GM12878 (cell line): Measurements from ENCODE around the gene ADAMTSL4. TPM values are rescaled to one million over a fixed set of nuclear protein-coding genes. Genes with fewer than 3 reads are reported as not detected.

Experiments
- ATAC-seq: fragments of 200-7000 bp; cut with Tn5 transposase; 3 replicates; pipeline ENCODE4 v1.9.1; 2020; ENCODE audit warnings: mild to moderate bottlenecking, moderate library complexity
- BruUV-seq: library from RNA; stranded (reverse); fragments of 400-500 nt; replicated peaks from 2 replicates; lab custom pipeline; 2021; lab: Mats Ljungman, UMichigan
- CTCF ChIA-PET: fragments of 300-600 bp; sonication (Branson Sonifier 250); formaldehyde crosslinking; extraction: SDS; loops from one replicate; lab custom pipeline; 2021; ENCODE audit warnings: inconsistent platforms; lab: Yijun Ruan, JAX
- POLR2A ChIA-PET: fragments of 350-600 bp; formaldehyde crosslinking; extraction: SDS; loops from one replicate; lab custom pipeline; 2021; ENCODE audit warnings: inconsistent platforms; lab: Charles Lee
- RAD21 ChIA-PET: fragments of 300-600 bp; sonication (Branson Sonifier 250); formaldehyde crosslinking; loops from one replicate; lab custom pipeline; 2023; ENCODE audit warnings: antibody characterized with exemption; ENCODE audit not compliant: unreplicated experiment; lab: Charles Lee
- SMC1A ChIA-PET: fragments of 300-600 bp; sonication (Branson Sonifier 250); formaldehyde crosslinking; loops from one replicate; lab custom pipeline; 2023; ENCODE audit not compliant: unreplicated experiment, uncharacterized antibody; lab: Charles Lee
- DNase-seq: peaks from one replicate; pipeline ENCODE4 v3.0.0-alpha.2; 2011; ENCODE audit warnings: low read depth, low spot score
- FAIRE-seq: peaks from 3 replicates; lab custom pipeline; 2011; peaks lifted over from hg19 to GRCh38; lab: Jason Lieb, UNC
- H2AFZ ChIP-seq: 2 replicates; pipeline ENCODE4 v1.6.0; 2011; ENCODE audit warnings: low read depth, low read length, control low read depth; ENCODE audit not compliant: control insufficient read depth
- H3K27ac ChIP-seq: 2 replicates; pipeline ENCODE4 v1.5.1; 2011; ENCODE audit warnings: control low read depth; ENCODE audit not compliant: control insufficient read depth, insufficient read depth
- H3K27me3 ChIP-seq, 2 experiments: replicated peaks in 1 of 2; 2 replicates each; pipeline versions ENCODE4 v1.6.0 to v1.6.1; 2011; ENCODE audit warnings: low read length in 1 of 2; ENCODE audit not compliant: control insufficient read depth in 2 of 2, insufficient read depth in 2 of 2
- H3K36me3 ChIP-seq, 2 experiments: 2 replicates each; pipeline ENCODE4 v1.5.1; 2011; ENCODE audit warnings: low read length in 1 of 2; ENCODE audit not compliant: control insufficient read depth in 2 of 2, insufficient read depth in 2 of 2
- H3K4me1 ChIP-seq: 2 replicates; pipeline ENCODE4 v1.6.1; 2011; ENCODE audit warnings: mild to moderate bottlenecking, low read length, moderate library complexity, mixed read lengths; ENCODE audit not compliant: control insufficient read depth, insufficient read depth
- H3K4me2 ChIP-seq: 2 replicates; pipeline ENCODE4 v1.6.0; 2011; ENCODE audit warnings: control low read depth; ENCODE audit not compliant: control insufficient read depth, insufficient read depth
- H3K4me3 ChIP-seq: fragments of 200-600 bp; sonication (generic); 2 replicates; pipeline ENCODE4 v1.5.1; 2016
- H3K79me2 ChIP-seq: 2 replicates; pipeline ENCODE4 v1.6.0; 2011; ENCODE audit warnings: low read length; ENCODE audit not compliant: control insufficient read depth, insufficient read depth
- H3K9ac ChIP-seq: 2 replicates; pipeline ENCODE4 v1.8.0; 2011; ENCODE audit warnings: low read length, control low read depth, mixed read lengths; ENCODE audit not compliant: control insufficient read depth, insufficient read depth
- H3K9me3 ChIP-seq: replicated peaks from 3 replicates; pipeline ENCODE4 v1.5.1; 2011; ENCODE audit warnings: mild to moderate bottlenecking, low read length; ENCODE audit not compliant: control insufficient read depth, insufficient read depth
- H4K20me1 ChIP-seq: 2 replicates; pipeline ENCODE4 v1.6.0; 2011; ENCODE audit not compliant: control insufficient read depth, insufficient read depth
- BCL11A ChIP-seq: IDR thresholded peaks from 2 replicates; pipeline ENCODE4 v1.6.1; 2011; ENCODE audit warnings: low read depth, low read length
- BMI1 ChIP-seq: fragments of 450-650 bp; IDR thresholded peaks from 2 replicates; pipeline ENCODE4 v1.6.1; 2016; ENCODE audit warnings: mild to moderate bottlenecking, moderate library complexity, borderline replicate concordance
- BRCA1 ChIP-seq: IDR thresholded peaks from 2 replicates; pipeline ENCODE4 v1.6.1; 2011; ENCODE audit warnings: low read depth, low read length, improper control_type of control experiment
- FOXK2 ChIP-seq: fragments of 450-650 bp; IDR thresholded peaks from 2 replicates; pipeline ENCODE4 v1.6.1; 2017; ENCODE audit warnings: mild to moderate bottlenecking, moderate library complexity
- MEF2B ChIP-seq: fragments of 450-650 bp; IDR thresholded peaks from 2 replicates; pipeline ENCODE4 v1.6.1; 2018; ENCODE audit warnings: mild to moderate bottlenecking, moderate library complexity; ENCODE audit not compliant: partially characterized antibody, poor library complexity, severe bottlenecking
- MTA2 ChIP-seq: fragments of 450-650 bp; IDR thresholded peaks from 2 replicates; pipeline ENCODE4 v1.6.1; 2016; ENCODE audit warnings: low read depth, mild to moderate bottlenecking, moderate library complexity
- NBN ChIP-seq: fragments of 450-650 bp; IDR thresholded peaks from 2 replicates; pipeline ENCODE4 v1.6.1; 2016
- NFYB ChIP-seq: IDR thresholded peaks from 2 replicates; pipeline ENCODE4 v1.6.1; 2011; ENCODE audit warnings: low read depth, mild to moderate bottlenecking, low read length, improper control_type of control experiment, moderate library complexity; ENCODE audit not compliant: insufficient read depth
- NRF1 ChIP-seq: conservative IDR thresholded peaks from 2 replicates; pipeline ENCODE4 v1.6.1; 2011; ENCODE audit warnings: mild to moderate bottlenecking, low read depth, low read length, improper control_type of control experiment
- PAX8 ChIP-seq: fragments of 450-650 bp; IDR thresholded peaks from 2 replicates; pipeline ENCODE4 v1.6.1; 2017; ENCODE audit warnings: mild to moderate bottlenecking, moderate library complexity
- RB1 ChIP-seq: fragments of 450-650 bp; formaldehyde crosslinking; IDR thresholded peaks from 2 replicates; pipeline ENCODE4 v1.6.1; 2017; ENCODE audit warnings: mild to moderate bottlenecking, borderline replicate concordance
- RELB ChIP-seq: fragments of 450-650 bp; IDR thresholded peaks from 2 replicates; pipeline ENCODE4 v1.6.1; 2017; ENCODE audit warnings: low read depth, mild to moderate bottlenecking, moderate library complexity
- SPI1 ChIP-seq: IDR thresholded peaks from 2 replicates; pipeline ENCODE4 v1.6.1; 2011; ENCODE audit warnings: low read depth, mild to moderate bottlenecking, low read length, moderate library complexity, borderline replicate concordance; ENCODE audit not compliant: insufficient read depth
- TAF1 ChIP-seq: IDR thresholded peaks from 2 replicates; pipeline ENCODE4 v1.6.1; 2011; ENCODE audit warnings: mild to moderate bottlenecking, low read depth, low read length, borderline replicate concordance
- USF2 ChIP-seq: IDR thresholded peaks from 2 replicates; pipeline ENCODE4 v1.6.1; 2011; ENCODE audit warnings: low read depth, low read length, improper control_type of control experiment, borderline replicate concordance
- WRNIP1 ChIP-seq: IDR thresholded peaks from 2 replicates; pipeline ENCODE4 v1.6.1; 2011; ENCODE audit warnings: low read depth, low read length, improper control_type of control experiment, borderline replicate concordance
- ZNF622 ChIP-seq: fragments of 450-650 bp; IDR thresholded peaks from 2 replicates; pipeline ENCODE4 v1.6.1; 2017; ENCODE audit warnings: mild to moderate bottlenecking, inconsistent platforms
- WGBS: methylation state at CpG from one replicate; pipeline ENCODE4 v1.1.6; 2016; ENCODE audit warnings: low lambda C conversion rate; ENCODE audit not compliant: insufficient replicate concordance, insufficient coverage; ENCODE audit errors: missing lambda C conversion rate; 5-methylcytosine and 5-hydroxymethylcytosine counted together
- in situ Hi-C: fragments of 300-500 bp; cut with MboI; formaldehyde crosslinking; loops from 9 replicates; pipeline ENCODE4 v1.14.3; 2018; ENCODE audit warnings: mixed read lengths
- intact Hi-C: fragments of 100-400 bp; cut with micrococcal nuclease; formaldehyde crosslinking; loops from one replicate; pipeline ENCODE4 v1.14.2; 2022; ENCODE audit not compliant: unreplicated experiment
- polyA plus RNA-seq, 11 experiments: library from polyadenylated mRNA; depleted of rRNA in 4 of 11; unstranded in 6 of 11; stranded (reverse) in 5 of 11; fragments of >200 nt; fragmentation: Nextera tagmentation in 4 of 11; fragmentation: Illumina TruSeq in 1 of 11; extraction: Ambion mirVana in 4 of 11; extraction: Trizol in 1 of 11; gene quantifications; 1 replicate in 1 of 11; 2 replicates in 10 of 11; pipeline versions ENCODE4 v1.2.1 to v1.2.3, GENCODE V29; 2011 to 2016; ENCODE audit warnings: inconsistent platforms in 2 of 11, missing spikeins in 2 of 11, low read depth in 1 of 11
- total RNA-seq, 4 experiments: library from RNA; depleted of rRNA in 3 of 4; stranded (reverse); fragments of >200 nt in 3 of 4; fragmentation: Illumina TruSeq in 1 of 4; extraction: Trizol in 1 of 4; gene quantifications; 2 replicates each; pipeline versions ENCODE4 v1.2.1 to v1.2.3, GENCODE V29; 2013 to 2021
- TF ChIP-seq, protein P1 (sequence below): IDR thresholded peaks from 2 replicates; pipeline ENCODE4 v1.6.1; 2011; ENCODE audit warnings: borderline replicate concordance, low read depth, mild to moderate bottlenecking, moderate library complexity, low read length; ENCODE audit not compliant: insufficient read depth, poor library complexity, severe bottlenecking

The ADAMTSL4 gene
- total and polyA plus RNA-seq, 10 of the 15 experiments (the other 5 are each of a cell fraction or from before 2014, with no cell fraction given), result 0.04 to 0.15 (median 0.05) TPM; not detected in 5

GRCh38 chr1:150572918-150573647, 23.9 kb downstream of the ADAMTSL4 start:
- H3K27ac ChIP-seq, result peak overlapping the region; percentile 65
- ChIA-PET CTCF (interaction anchor here (1.1 to 16.3 kb wide), 4 partner anchors 9 to 151 kb away, joined by 3 to 289 read pairs (median 6); no protein-coding TSS in a partner anchor), SMC1A (interaction anchor here (0.6 to 13.6 kb wide), 7 partner anchors 10 to 144 kb away, joined by 3 to 388 read pairs (median 3); no protein-coding TSS in a partner anchor), POLR2A (interaction anchor here (0.6 to 10.5 kb wide), 7 partner anchors 7 to 303 kb away, joined by 3 to 324 read pairs (median 3); partner anchors contain the start of genes ARNT and ENSA), RAD21 (interaction anchor here (1.0 to 14.4 kb wide), 3 partner anchors 8 to 56 kb away, joined by 5 to 387 read pairs (median 6); partner anchors contain the start of gene ENSA)
- BruUV-seq, result no TSS peak
- WGBS, result 15% methylated on average over 4 of the region's 4 CpGs
- H3K36me3 ChIP-seq, result peaks cover 9 to 14% of the 10 kb centered on the region in 2 experiments
- peaks cover 5% of the 10 kb centered on the region for H4K20me1 ChIP-seq
- peak overlapping the region; percentile 60 for H3K4me3 ChIP-seq
- DNase-seq, result no peak
- H2AFZ ChIP-seq, result no peak overlapping the region
- in situ Hi-C loops (no loop called here), intact Hi-C loops (no loop called here)
- no peaks in the 10 kb centered on the region for H3K27me3 ChIP-seq
- peaks cover 90% of the 10 kb centered on the region for H3K79me2 ChIP-seq
- peak overlapping the region; percentile 40; the same call in 1 of the 2 replicates for H3K9ac ChIP-seq
- peak; percentile 15 for ATAC-seq
- no peaks in the 10 kb centered on the region for H3K9me3 ChIP-seq
- H3K4me2 ChIP-seq, result peak overlapping the region; percentile 90
- no peak for FAIRE-seq
- peaks cover 41% of the 10 kb centered on the region for H3K4me1 ChIP-seq
- TF ChIP-seq FOXK2 (no peak), RB1 (no peak), RELB (no peak), BCL11A (no peak), NBN (no peak), NRF1 (no peak), MEF2B (no peak), NFYB (no peak), PAX8 (no peak), BRCA1 (no peak), TAF1 (no peak), SPI1 (peak; percentile 87), USF2 (no peak; the same call in 1 of the 2 replicates), BMI1 (no peak), MTA2 (no peak), ZNF622 (no peak), WRNIP1 (no peak)
- TF ChIP-seq, protein P1, sequence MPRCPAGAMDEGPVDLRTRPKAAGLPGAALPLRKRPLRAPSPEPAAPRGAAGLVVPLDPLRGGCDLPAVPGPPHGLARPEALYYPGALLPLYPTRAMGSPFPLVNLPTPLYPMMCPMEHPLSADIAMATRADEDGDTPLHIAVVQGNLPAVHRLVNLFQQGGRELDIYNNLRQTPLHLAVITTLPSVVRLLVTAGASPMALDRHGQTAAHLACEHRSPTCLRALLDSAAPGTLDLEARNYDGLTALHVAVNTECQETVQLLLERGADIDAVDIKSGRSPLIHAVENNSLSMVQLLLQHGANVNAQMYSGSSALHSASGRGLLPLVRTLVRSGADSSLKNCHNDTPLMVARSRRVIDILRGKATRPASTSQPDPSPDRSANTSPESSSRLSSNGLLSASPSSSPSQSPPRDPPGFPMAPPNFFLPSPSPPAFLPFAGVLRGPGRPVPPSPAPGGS, result peak; percentile 16
